OCI-LY7 (cell line): ENCODE results near the gene RTL1. TPM values are rescaled to one million over a fixed set of nuclear protein-coding genes. Genes with fewer than 3 reads are reported as not detected.

Source experiments
- BruUV-seq: library from RNA; stranded (reverse); fragments of 400-500 nt; replicated peaks from 2 replicates; lab custom pipeline; 2021; lab: Mats Ljungman, UMichigan
- CTCF ChIA-PET: fragments of 300-600 bp; sonication (Branson Sonifier 250); formaldehyde crosslinking; loops from one replicate; lab custom pipeline; 2022; ENCODE audit warnings: antibody characterized with exemption; ENCODE audit not compliant: unreplicated experiment; lab: Charles Lee
- POLR2A ChIA-PET: fragments of 300-600 bp; sonication (Branson Sonifier 250); formaldehyde crosslinking; loops from one replicate; lab custom pipeline; 2022; ENCODE audit warnings: antibody characterized with exemption; lab: Charles Lee
- DNase-seq: peaks from one replicate; pipeline ENCODE4 v3.0.0-alpha.2; 2015; ENCODE audit warnings: low spot score
- H2AFZ ChIP-seq: fragments of 200-600 bp; sonication (generic), shearing (Covaris generic); 2 replicates; pipeline ENCODE4 v1.6.1; 2014; ENCODE audit warnings: mild to moderate bottlenecking, antibody characterized with exemption, low read length, moderate library complexity
- H3K27ac ChIP-seq: fragments of 200-600 bp; sonication (generic); 2 replicates; pipeline ENCODE4 v1.5.1; 2014; ENCODE audit warnings: mixed run types, low read depth, mild to moderate bottlenecking, moderate library complexity, low read length, inconsistent platforms; ENCODE audit not compliant: poor library complexity, severe bottlenecking
- H3K36me3 ChIP-seq: fragments of 200-600 bp; sonication (generic); 2 replicates; pipeline ENCODE4 v1.6.1; 2014; ENCODE audit warnings: mild to moderate bottlenecking, antibody characterized with exemption, low read length, moderate library complexity, mixed read lengths; ENCODE audit not compliant: insufficient read depth
- H3K4me1 ChIP-seq: fragments of 200-600 bp; sonication (generic); 2 replicates; pipeline ENCODE4 v1.5.1; 2014; ENCODE audit warnings: mild to moderate bottlenecking, low read length; ENCODE audit not compliant: insufficient read depth, poor library complexity, severe bottlenecking
- H3K4me2 ChIP-seq: fragments of 200-600 bp; sonication (generic); 2 replicates; pipeline ENCODE4 v1.6.1; 2014; ENCODE audit warnings: mild to moderate bottlenecking, low read length
- H3K4me3 ChIP-seq: fragments of 200-600 bp; sonication (generic); 2 replicates; pipeline ENCODE4 v1.5.1; 2014; ENCODE audit warnings: mild to moderate bottlenecking, low read depth, low read length; ENCODE audit not compliant: poor library complexity, severe bottlenecking
- H3K79me2 ChIP-seq: fragments of 200-600 bp; sonication (generic); 2 replicates; pipeline ENCODE4 v1.6.1; 2016; ENCODE audit warnings: low read depth, mild to moderate bottlenecking, low read length, moderate library complexity, mixed read lengths; ENCODE audit not compliant: insufficient read depth
- H3K9me2 ChIP-seq: fragments of 200-600 bp; sonication (generic); 2 replicates; pipeline ENCODE4 v1.6.1; 2016; ENCODE audit warnings: mild to moderate bottlenecking, low read length, mixed read lengths; ENCODE audit not compliant: insufficient read depth
- H3K9me3 ChIP-seq: fragments of 200-600 bp; sonication (generic); 2 replicates; pipeline ENCODE4 v1.6.1; 2014; ENCODE audit warnings: mild to moderate bottlenecking, mixed run types, low read length, mixed read lengths
- H4K20me1 ChIP-seq: fragments of 200-600 bp; sonication (generic); 2 replicates; pipeline ENCODE4 v1.6.1; 2014; ENCODE audit warnings: mild to moderate bottlenecking, antibody characterized with exemption, low read length, moderate library complexity, mixed read lengths; ENCODE audit not compliant: insufficient read depth
- EZH2phosphoT487 ChIP-seq: fragments of 200-600 bp; sonication (generic); IDR thresholded peaks from 2 replicates; pipeline ENCODE4 v1.6.1; 2018; ENCODE audit warnings: low read depth, borderline replicate concordance, mild to moderate bottlenecking, mixed run types, antibody characterized with exemption, low read length, moderate library complexity, mixed read lengths
- intact Hi-C: fragments of 100-400 bp; cut with micrococcal nuclease; formaldehyde crosslinking; loops from one replicate; pipeline ENCODE4 v1.10.0; 2022; ENCODE audit not compliant: unreplicated experiment
- total RNA-seq, 2 experiments: library from RNA; depleted of rRNA in 1 of 2; stranded (reverse); fragments of >200 nt in 1 of 2; shearing (Covaris generic) in 1 of 2; gene quantifications; 2 replicates each; pipeline ENCODE4 v1.2.3, GENCODE V29; 2014 to 2022
- TF ChIP-seq, protein P1 (sequence below): fragments of 200-600 bp; sonication (generic); conservative IDR thresholded peaks from 2 replicates; pipeline ENCODE4 v1.5.1; 2014; ENCODE audit warnings: mild to moderate bottlenecking, antibody characterized with exemption, low read length, moderate library complexity, mixed read lengths

Gene RTL1
- total RNA-seq, 2 experiments from 2014 or later: not detected

DNA sequence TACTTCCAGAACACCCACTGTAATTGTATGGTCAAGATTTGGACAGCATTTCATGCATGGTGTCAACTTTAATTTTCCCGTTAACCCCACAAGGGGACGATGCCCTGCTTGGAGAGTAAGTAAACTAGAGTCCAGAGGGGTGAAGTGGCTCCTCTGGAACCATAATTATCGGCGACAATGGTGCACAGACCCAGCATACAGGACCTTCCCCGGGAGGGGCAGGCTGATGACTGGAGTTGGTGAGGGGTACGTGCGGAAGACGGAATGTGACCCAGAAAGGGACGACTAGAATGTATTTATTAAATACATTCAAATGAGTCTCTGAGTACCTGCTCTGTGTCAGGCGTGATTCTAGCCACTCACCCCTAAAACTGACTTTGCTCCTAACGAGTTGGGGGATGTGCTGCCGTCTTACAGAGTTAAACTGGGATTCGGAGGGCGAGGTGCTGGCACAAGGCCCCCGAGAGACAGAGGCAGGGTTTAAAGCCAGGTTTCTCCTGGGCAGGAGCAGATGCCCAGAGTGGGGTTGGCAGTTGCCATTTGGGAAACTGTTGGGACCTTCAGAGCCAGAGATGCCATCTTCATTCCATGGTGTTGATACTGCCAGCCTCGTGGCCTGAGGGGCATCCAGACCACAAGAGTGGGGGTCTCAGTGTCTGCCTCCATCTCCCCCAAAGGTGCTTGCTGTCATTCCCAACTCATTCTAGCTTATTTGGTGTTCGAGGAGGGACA, 10.9 kb downstream of the RTL1 start:
- intact Hi-C loops: no loop called here
- Histone ChIP-seq H3K4me1 (no peaks in the 10 kb centered on the region), H2AFZ (no peak overlapping the region), H3K4me2 (no peak overlapping the region), H3K36me3 (no peaks in the 10 kb centered on the region), H3K4me3 (no peak overlapping the region), H3K79me2 (no peaks in the 10 kb centered on the region), H3K9me3 (no peaks in the 10 kb centered on the region), H4K20me1 (no peaks in the 10 kb centered on the region), H3K9me2 (no peaks in the 10 kb centered on the region), H3K27ac (no peak overlapping the region)
- TF ChIP-seq EZH2phosphoT487: no peak
- ChIA-PET POLR2A (no interaction called here), CTCF (no interaction called here)
- no peak for DNase-seq
- no TSS peak for BruUV-seq

DNA sequence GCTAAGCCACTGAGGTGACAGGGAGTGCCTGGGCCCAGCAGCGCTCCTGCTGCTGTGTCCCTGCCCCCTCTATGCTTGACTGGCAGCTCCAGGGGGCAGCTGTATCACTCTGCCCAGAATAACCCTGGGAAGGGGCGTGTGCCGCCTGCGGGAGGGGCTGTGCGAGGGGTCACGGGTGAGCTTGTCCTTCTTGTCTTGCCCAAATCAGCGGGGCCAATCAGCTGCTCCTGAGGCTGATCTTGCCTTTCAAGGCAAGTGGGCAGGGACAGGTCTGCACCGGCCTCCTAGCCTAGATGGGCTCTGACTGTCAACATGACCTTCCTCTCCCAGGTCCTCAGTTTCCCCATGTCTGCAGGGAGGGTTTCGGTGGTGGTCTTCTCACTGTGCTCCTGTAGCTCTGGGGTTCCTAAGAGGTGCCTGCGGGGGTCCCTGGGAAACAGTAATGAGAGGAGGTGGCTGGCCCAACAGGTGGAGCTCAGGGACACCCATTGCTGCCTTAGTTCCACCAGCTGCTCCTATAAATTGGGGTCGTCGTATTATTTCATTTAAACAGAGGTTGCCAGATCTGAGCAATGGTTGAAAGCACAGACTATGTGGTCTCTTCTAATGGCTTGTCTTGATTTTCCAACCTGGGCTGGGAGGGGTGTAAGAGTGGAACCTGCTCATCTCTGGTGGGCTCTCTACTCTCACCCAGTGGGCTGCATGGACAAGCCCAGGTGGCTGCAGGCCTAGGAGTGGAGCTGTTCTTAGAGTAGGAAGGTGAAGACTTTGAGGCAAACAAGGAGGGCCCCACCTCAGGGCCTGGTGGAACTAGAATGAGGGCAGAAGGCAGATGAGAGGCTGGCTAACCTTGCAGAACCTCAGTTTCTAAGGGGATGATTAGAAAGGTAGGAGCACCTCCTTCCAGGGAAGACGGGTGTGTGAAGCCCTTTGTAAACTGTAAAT, 11.7 kb downstream of the RTL1 start:
- Histone ChIP-seq H3K4me1 (no peaks in the 10 kb centered on the region), H4K20me1 (no peaks in the 10 kb centered on the region), H3K4me2 (no peak overlapping the region), H3K4me3 (no peak overlapping the region), H3K9me2 (no peaks in the 10 kb centered on the region), H2AFZ (no peak overlapping the region), H3K36me3 (no peaks in the 10 kb centered on the region), H3K27ac (no peak overlapping the region), H3K9me3 (no peaks in the 10 kb centered on the region), H3K79me2 (no peaks in the 10 kb centered on the region)
- intact Hi-C loops: no loop called here
- CTCF ChIA-PET: interaction anchor here (0.5 kb wide), 1 partner anchor 602 kb away, joined by 4 read pairs; no protein-coding TSS in a partner anchor
- DNase-seq: no peak
- POLR2A ChIA-PET: no interaction called here
- no peak for TF ChIP-seq EZH2phosphoT487
- TF ChIP-seq, protein P1, sequence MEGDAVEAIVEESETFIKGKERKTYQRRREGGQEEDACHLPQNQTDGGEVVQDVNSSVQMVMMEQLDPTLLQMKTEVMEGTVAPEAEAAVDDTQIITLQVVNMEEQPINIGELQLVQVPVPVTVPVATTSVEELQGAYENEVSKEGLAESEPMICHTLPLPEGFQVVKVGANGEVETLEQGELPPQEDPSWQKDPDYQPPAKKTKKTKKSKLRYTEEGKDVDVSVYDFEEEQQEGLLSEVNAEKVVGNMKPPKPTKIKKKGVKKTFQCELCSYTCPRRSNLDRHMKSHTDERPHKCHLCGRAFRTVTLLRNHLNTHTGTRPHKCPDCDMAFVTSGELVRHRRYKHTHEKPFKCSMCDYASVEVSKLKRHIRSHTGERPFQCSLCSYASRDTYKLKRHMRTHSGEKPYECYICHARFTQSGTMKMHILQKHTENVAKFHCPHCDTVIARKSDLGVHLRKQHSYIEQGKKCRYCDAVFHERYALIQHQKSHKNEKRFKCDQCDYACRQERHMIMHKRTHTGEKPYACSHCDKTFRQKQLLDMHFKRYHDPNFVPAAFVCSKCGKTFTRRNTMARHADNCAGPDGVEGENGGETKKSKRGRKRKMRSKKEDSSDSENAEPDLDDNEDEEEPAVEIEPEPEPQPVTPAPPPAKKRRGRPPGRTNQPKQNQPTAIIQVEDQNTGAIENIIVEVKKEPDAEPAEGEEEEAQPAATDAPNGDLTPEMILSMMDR: no peak
- BruUV-seq: no TSS peak

DNA sequence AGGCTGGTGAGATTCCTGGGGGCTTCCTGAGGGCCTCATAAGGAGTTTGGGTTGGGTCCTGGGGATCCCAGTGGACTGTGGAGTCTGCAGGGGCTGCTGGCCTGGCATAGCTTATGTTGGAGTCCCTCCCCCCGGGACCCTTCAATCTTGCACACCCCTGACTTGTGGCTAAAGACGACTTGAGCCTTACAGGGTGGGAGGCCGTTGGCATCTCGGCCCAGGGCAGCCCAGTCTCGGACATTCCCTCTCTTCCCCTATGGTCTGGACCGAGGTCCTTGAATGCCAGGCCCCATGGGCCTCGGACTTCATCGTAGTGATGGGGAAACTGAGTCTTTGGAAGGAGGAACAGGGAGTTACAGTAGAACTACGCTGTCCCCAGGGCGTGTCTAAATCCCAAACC, 12.5 kb downstream of the RTL1 start:
- TF ChIP-seq, protein P1: no peak
- no peak for TF ChIP-seq EZH2phosphoT487
- CTCF ChIA-PET: no interaction called here
- intact Hi-C loops: no loop called here

More for the DNA sequence above, 12.5 kb downstream of the RTL1 start:
- Histone ChIP-seq H3K4me1 (no peaks in the 10 kb centered on the region), H3K9me3 (no peaks in the 10 kb centered on the region), H3K4me3 (no peak overlapping the region), H3K79me2 (no peaks in the 10 kb centered on the region), H2AFZ (no peak overlapping the region), H3K27ac (no peak overlapping the region), H4K20me1 (no peaks in the 10 kb centered on the region), H3K4me2 (no peak overlapping the region), H3K9me2 (no peaks in the 10 kb centered on the region), H3K36me3 (no peaks in the 10 kb centered on the region)
- BruUV-seq: no TSS peak
- POLR2A ChIA-PET: no interaction called here
- no peak for DNase-seq
